HG02938 (cell line): ENCODE data around the gene SRPX2.
"Not testable (repeated sequence)": the region's sequence is repeated elsewhere in the genome, so short reads cannot be mapped to it uniquely, and the experiment has no call there.

Experiments
- ATAC-seq: cut with Tn5 transposase; IDR thresholded peaks from one replicate; pipeline ENCODE4 v1.9.1; 2021; ENCODE audit warnings: mild to moderate bottlenecking, moderate library complexity; ENCODE audit not compliant: unreplicated experiment

SRPX2 gene

GRCh38 chrX:100695991-100696390, 52.0 kb downstream of the SRPX2 start:
- no peak for ATAC-seq

GRCh38 chrX:100696699-100697351, 52.8 kb downstream of the SRPX2 start:
- ATAC-seq = no peak

- ATAC-seq = no peak
Measured at GRCh38 chrX:100698551-100698950, 54.6 kb downstream of the SRPX2 start.

GRCh38 chrX:100700809-100701208, 56.8 kb downstream of the SRPX2 start:
- ATAC-seq = no peak

- no peak for ATAC-seq
Measured at GRCh38 chrX:100704581-100705203, 60.7 kb downstream of the SRPX2 start.

GRCh38 chrX:100710816-100711215, 66.8 kb downstream of the SRPX2 start:
- no peak for ATAC-seq

- no peak for ATAC-seq
Measured at GRCh38 chrX:100717363-100717762, 73.4 kb downstream of the SRPX2 start.

- ATAC-seq = no peak
Measured at GRCh38 chrX:100719139-100719538, 75.1 kb downstream of the SRPX2 start.

- no peak for ATAC-seq
Measured at GRCh38 chrX:100720301-100720700, 76.3 kb downstream of the SRPX2 start.

- no peak for ATAC-seq
Measured at GRCh38 chrX:100721328-100721727, 77.3 kb downstream of the SRPX2 start.

- ATAC-seq = not testable (repeated sequence)
Measured at GRCh38 chrX:100724006-100724405, 80.0 kb downstream of the SRPX2 start.
